NCI-H345 treated with DMSO at 0.1 percent for 48 hours (cell line): ENCODE measurements around the gene MYOD1.

ENCODE experiments used
- DNase-seq: peaks from one replicate; lab custom pipeline; 2025; ENCODE audit not compliant: unreplicated experiment; lab: John Stamatoyannopoulos, UW

MYOD1 gene

DNA sequence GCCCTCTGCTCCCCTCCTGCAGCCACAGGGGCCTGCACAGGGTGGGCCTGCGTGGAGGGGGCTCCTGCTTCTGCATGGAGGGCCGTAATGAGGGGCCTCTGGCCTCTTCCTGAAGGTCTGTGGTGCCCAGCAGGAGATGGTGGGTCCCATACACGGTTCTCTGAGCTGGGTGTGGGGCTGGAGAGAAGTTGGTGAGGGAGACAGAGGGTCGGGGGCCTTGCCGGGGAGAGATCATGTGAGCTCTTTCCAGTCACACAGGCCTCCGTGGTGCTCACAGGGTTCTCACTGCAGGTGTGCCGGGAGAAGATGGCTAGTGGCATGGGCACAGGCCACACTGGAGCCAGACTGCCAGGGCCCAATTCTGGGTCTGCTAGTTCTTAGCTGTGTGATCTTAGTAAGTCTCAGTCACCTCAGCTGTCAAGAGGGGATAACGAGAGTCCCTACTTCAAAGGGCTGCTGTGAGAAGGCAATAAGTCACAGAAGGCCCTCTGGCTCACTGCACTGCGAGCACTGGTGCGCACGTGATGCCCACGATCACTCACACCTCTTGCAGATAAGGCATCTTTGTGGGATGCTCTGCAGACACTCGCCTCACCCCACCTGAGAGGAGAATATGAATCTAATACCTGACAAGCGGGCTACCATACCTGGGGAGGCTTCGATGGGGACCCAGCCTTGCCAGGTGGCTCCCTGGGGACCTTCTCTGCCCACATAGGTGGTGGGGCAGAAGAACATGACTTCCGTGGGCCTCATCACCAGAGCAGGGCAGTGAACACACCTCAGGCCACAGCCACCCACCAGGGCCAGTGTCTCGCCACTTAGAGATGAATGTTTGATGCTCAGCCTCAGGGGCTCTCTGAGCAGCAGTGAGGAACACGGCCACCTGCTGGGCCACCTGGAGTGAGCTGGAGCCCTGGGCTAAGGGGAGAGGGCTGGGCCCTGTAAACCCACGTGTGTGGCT, 29.7 kb downstream of the MYOD1 start:
- no peak for DNase-seq

DNA sequence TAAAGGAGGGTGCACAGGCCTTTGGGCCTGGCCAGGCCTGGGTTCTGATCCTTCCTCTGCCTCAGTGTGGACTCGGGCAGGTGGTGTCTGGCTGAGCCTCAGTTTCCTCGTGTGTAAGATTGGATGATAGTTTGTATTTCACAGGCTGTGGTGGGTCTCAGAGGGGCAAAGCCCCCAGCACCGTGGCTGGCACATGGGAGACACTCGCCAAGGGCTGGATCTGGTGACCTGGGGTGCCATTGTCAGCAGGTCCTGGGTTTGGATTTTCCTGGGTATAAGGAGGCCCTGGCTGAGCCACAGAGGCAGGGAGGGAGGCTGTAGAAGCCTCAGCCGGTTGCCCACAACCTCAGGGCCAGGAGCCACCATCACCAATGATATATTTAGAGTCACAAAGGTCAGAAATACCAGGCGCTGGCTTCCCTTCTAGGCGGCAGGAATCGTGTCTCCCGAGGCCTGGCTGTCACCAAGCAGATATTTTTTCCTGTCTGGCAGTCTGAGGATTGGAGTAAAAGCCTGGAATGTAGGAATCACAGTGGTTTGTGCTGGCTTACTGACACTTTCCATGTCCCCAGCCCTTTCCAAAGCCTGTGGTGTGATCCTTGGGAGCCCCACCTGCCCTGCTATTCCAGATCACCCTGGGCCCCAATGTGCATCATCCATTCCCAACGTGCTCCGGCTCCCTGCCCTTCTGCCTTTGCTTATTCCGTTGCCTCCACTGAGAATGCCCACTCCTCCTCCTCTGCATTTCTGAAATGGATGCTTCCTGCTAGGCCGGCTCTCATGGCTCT, 30.8 kb downstream of the MYOD1 start:
- DNase-seq = no peak

DNA sequence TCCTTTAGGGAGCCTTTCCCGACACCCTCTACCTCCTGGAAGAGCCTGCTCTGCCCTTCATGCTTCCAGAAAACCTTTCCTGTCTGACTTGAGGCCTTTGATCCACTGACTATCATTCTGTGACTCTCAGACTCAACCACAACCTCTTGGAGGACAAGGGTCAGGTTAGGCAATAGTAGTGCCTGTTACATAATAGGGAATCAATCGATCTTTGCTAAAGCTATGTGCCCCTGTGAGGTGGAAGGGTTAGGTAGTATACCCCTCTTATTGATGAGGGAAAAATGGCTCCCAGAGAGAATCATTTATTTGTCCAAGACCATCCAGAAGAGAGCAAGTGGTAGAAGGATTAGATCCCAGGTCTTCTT, 31.4 kb downstream of the MYOD1 start:
- DNase-seq = no peak

DNA sequence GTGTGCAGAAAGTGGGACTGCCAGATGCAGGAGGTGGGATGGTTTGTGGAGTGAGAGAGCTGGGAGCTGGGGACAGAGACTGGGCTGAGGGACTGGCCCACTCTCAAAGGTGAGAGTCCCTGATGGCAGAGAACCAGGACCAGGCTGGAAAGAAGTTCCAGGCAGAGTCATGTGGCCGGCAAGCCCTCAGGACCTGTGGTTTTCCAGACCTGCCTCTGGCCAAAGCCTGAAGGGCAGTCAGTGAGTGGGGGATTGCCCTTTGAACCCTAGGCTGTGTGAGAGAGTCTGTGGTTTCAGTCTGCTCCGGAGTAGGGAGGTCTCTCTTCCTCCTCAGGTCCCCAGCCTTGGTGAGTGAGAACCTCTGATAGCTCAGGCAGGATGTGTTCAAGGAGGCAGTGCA, 32.2 kb downstream of the MYOD1 start:
- no peak for DNase-seq

DNA sequence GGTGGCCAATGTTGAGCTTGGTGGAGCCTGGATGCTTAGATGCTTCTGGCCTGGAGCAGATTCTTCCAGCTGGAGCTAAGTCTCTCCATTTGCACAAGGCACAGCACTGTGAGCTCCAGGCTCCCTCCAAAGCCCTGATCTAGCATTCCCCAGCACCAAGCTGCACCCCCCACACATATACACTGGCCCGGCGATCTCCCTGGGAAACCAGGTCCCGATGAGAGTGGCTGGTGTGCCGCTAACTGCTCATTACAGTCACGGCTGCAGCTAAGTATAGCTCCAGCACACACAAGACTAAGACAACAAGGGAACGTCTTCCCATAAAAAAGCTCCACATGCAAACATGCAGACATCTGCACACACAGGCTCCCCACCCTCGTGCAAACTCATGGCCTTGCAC, 32.8 kb downstream of the MYOD1 start:
- no peak for DNase-seq

DNA sequence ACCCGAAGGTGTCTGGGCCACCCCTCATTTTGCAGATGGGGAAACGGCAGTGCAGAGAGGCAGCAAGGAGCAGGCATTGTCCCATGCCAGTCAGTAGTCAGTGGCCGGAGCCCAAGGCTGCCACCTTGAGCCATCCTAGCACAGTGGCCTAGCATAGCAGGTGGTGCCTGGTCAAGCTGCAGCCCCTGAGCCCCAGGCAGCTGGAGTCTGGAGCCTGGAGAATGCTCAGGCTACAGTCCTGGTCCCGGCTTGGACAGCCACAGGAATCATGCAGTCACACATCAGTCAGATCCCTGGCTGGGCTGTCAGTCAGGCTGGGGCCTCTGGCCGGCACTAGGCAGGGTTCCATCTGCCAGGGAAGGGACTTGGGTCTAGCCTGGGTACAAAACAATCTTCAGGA, 33.8 kb downstream of the MYOD1 start:
- DNase-seq = no peak

DNA sequence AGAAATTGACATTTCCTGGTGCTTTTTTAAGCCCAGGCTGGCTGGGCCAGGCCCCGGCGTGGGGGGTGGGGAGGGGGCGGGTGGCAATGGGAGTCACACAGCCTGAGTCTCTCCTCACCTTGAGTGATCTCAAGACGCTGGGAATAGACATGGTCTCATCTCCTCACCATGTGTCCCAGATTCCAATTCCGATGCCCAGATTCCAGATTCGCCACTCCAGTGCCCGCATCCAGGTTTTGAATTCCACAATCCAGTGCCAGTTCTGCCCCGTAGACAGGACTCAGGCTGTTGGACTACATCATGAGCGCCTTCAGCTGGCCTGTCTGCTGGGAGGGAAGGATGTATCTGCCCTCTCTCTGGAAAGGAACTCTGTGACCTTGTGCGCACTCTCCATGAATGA, 34.3 kb downstream of the MYOD1 start:
- no peak for DNase-seq

DNA sequence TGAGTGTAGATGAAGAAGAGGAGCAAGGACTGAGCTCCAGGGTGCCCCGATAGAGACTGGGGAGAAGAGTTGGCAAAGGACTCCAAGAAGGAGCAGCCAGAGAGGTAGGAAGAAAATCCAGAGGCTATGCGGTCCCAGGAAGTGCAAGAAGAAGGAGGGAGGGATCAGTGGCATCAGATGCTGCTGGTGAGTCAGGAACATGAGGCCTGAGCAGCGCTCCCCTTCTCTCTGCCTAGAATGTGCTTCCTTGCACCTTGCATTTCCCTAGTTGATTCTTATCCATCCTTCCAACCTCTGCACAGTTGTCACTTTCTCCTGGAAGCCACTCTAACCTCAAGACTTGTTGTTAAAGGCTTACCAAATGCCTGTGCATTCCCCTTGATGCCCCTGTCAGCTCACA, 36.5 kb downstream of the MYOD1 start:
- no peak for DNase-seq

DNA sequence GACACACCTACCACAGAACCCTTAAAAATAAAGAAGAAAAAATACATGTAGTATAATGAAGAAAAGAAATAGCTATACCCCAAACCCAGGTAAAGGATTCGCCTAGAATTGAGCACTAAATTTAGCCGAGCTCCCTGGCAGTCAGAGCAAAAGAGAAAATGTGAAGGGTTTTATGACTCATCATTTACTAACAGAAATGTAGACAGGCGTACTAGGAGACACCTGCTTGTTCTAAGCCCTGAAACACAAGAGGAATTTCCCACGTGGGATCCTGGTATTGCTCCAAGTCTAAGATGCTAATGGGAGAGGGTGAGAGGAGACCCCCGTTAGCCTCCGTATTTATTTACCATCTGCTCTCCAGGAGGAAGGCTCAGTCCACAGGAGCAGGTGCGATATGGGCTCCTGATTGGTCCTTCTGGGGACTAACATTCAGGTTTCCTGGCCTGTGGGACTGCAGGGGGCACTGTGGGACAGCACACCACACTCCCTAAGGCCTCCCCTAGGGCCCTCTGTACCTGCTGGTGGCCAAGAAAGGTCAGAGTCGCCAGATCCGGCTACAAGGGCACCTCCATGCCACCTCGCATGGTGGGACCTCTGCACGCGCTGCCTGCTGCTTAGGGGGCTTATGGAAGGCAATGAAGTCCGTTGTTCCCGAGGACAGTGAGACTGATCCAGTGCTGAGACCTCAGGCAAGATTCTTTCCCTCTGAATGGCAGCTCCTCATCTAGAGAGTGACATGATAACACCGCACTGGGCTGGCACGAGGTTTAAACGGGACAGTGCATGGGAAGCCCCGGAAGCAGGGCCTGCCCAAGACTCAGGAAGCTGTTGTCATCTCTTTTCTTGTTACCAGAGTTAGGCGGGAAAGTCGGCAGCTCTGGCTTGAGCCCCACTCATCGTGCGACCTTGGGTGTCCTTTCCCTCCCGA, 41.0 kb downstream of the MYOD1 start:
- DNase-seq = peak; percentile 41

DNA sequence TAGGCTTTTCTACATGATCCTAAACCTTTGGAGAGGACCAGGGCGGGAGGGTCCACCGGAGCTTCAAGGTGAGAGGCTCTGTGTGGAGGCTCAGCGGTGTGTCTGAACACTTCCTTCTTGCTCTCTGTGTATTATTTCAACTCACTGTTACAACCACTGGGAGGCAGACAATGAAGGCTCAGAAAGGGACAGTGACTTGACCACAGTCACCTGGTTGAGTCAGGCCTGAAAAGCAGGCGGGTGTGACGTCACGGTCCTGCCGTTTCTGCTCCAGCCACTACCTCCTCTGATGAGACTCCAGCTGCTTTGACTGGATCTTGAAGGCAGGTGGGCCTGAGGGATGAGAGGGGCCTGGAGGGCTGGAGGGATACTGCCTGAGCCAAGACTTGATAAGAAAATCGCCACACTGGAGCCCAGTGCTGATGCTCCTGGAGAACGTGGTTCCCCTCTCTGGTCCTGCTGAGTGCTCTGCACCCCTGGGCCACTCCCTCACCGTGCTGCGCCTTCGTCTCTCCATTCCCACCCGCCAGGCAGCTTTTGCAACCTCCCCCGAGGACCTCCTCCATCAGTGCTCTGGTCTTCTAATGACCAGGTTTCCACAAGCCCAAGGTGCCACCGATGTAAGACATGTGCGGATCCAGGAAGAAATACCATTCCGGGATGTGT, 43.1 kb downstream of the MYOD1 start:
- no peak for DNase-seq

DNA sequence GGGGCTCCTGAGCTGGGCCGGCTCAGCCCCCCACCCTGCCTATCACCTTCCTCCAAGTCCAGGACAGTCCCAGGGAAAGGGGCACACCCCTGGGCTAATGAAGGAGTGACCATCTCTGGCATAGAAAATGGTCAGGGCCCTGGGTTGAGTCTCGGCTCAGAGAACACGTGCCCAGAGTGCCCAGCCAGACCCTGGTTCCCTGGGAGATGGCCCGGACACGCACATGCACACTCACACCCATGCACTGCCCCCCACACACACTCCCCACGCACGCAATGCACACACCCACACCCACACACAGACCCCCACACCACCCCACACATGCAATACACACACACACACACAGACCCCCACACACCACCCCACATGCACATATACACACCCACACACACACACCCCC, 43.9 kb downstream of the MYOD1 start:
- no peak for DNase-seq

DNA sequence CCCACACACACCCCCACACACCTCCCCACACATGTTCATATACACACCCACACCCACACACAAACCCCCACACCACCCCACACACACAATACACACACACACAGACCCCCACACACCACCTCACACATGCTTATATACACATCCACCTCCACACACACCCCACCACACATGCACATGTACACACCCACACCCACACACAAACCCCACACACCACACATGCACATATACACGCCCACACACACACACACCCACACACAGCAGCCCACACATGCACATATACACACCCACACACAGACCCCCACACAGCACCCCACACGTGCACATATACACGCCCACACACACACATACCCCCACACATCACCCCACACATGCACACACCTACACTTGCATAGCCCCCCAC, 44.3 kb downstream of the MYOD1 start:
- DNase-seq = no peak

DNA sequence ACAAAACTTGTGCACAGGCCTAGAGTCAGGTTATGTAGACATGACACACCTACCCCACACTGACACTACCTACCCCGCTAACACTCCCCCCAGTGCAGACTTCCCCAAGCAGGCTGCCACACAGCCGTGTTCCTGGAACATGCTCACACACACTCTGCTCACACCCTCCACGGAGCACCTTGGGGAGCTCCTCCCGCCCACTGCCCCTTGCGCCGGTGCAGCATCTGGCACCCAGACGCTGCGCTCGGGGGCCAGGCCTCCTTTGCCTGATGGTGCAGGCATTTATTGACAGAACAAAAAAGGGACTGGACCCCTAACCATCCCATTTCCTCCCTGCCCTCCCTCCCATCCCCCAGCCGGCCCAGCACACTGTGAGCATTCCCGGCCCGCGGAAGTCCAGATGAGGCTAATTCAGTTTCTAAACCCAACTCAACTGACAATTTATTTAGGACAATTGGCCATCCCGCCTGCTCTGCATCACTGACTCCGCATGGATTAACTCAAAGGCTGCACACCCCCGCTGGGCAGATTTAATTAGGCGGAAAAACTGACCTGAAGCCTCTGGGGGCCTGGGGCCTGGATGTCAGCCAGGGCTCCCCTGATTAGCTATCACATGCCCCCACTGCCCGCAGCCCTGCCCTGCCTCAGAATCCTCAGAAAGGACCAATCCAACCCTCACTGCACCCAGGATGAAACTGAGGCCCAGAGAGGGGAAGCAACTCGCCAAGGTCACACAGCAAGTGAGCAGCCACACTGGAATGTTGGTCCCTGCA, 45.3 kb downstream of the MYOD1 start:
- no peak for DNase-seq

DNA sequence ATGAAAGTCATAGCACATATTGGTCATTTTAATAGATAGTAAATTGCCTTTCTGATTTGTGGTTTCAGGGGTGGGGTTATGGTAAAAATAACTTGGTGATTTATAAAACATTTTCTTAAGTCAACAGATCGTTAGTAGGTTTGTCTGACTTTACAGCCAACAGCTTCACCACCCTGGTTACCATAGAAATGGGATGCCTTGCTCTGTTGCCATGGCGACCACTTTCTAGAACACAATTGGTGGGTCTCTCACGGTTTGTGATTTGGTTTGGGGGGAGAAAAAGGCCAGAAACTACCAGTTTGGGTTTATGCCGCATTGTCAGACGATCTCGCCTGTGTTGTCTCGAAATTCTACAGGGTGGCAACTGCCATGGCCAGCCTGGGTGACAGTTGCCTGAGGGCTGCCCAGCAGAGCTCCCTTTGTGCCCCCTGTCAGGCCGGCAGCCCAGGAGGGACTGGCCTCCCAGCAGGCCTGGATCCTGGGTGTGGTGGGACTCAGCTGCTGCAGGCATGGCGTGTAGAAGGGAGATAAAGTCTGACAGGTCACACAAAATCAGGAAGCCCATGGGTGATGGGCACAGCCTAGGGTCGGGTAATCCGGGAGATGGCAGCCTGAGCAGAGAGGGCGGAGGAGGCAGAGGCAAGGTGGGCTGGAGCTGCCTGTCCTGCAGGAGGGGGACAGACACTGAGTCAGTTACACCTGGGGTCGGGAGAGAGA, 46.1 kb downstream of the MYOD1 start:
- no peak for DNase-seq

DNA sequence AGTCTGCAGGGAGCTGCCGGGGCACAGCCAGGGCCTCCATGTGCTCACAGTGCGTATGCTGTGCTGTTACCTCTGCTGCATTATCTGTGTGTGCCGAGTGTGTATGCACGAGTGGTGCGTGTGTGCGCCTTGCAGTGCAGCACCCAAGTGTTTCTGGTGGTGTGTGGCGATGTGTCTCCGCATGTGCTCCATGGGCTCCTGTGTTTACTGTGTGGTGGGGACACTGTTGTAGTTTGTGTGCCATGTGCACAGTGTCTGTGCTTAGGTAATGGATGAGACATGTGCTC, 46.6 kb downstream of the MYOD1 start:
- DNase-seq = no peak

DNA sequence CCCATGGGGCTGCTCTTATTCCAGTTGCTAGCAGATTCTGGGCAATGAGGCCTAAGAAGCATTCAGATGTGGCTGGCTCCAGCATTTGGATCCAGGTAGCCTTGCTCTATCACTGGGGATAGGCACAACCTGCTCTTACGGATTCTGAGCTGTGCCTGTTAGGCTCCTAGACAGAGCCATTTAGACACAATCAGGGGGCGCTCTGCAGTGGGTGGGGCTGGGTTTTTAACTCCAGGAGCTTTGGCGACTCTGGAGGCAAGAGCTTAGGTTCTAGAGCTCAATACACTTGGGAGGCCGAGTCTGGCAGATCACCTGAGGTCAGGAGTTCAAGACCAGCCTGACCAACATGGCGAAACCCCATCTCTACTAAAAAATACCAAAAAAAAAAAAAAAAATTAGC, 47.2 kb downstream of the MYOD1 start:
- no peak for DNase-seq

DNA sequence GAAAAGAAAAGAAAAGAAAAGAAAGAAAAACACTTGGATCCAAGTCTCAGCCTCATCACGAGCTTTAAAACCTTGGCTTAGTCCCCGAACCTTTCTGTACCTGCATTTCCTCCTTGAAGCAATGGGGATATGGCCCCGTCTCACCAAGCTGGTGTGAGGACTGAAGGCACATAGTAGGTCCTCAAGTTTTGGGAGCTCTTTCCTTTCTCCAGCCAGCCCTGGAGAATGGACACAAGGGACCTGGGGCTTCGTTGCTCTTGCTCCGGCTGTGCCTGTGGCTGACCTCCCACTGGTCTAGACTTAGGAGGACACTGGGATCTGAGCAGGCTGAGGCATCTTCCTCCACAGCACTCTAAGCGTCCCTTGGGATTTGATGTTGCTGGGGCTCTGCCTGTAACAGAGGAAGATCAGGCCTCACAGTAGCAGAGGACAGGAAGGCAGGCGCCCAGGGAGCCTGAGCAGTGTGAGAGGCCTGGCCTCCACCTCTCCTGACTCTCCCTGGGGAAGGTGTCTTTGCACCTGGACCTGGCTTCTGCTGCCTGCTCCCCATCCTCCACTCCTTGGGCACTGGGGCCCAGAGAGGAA, 48.0 kb downstream of the MYOD1 start:
- DNase-seq = no peak

DNA sequence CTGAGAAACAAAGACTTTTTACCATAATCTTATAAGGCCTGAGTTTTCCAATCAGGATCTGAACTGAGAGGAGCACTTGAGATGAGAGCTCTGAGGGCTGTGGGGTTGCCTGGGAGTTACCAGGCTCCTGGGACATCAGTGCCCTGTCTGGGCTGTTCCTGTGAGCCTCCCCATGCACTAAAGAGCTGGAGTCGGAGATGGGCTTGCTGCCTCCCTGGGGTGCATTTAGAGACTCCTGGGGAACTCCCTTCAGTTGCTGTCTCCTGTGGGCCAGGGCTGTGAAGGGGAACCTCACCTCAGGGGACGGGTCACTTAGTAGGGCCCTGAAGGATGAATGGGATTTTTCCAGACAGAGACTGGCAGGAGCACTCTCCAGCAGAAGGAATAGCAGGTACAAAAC, 48.5 kb downstream of the MYOD1 start:
- DNase-seq = no peak

DNA sequence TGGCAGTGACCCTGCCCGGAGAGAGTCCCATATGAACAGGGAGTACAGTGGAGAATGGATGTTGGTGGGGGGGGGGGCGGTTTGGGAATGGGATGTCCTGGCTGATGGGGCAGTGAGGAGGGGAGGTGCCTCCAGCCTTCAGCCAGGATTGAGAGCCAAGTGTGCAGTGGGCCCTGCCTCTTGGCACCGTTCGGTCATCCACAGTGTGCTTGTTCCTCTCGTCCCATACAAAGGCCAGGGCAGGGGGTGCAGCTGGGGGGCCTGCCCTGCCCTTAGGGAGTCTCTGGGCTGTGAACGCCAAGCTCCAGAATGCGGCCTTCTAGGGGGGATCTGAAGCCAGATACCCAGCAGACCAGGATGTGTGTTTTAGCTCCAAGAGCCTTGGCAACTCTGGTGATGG, 49.2 kb downstream of the MYOD1 start:
- no peak for DNase-seq
